GM18870 (cell line): ENCODE results near the gene RIOK3.

Experiments
- ATAC-seq: cut with Tn5 transposase; IDR thresholded peaks from one replicate; pipeline ENCODE4 v1.9.1; 2021; ENCODE audit warnings: moderate library complexity; ENCODE audit not compliant: unreplicated experiment

Gene RIOK3

GRCh38 chr18:23528580-23529472 lies 75.7 kb downstream of the RIOK3 start:
- no peak for ATAC-seq

GRCh38 chr18:23529604-23530003 lies 76.5 kb downstream of the RIOK3 start:
- no peak for ATAC-seq

- ATAC-seq = no peak
These were observed 77.1 kb downstream of the RIOK3 start for GRCh38 chr18:23530195-23530594.

- ATAC-seq = no peak
These were observed 78.8 kb downstream of the RIOK3 start for GRCh38 chr18:23531912-23532311.
